ENCODE data around the gene FOXE3.
A peak's percentile ranks its signal among the peaks of the same experiment; 100 is the strongest.

Gene FOXE3

DNA sequence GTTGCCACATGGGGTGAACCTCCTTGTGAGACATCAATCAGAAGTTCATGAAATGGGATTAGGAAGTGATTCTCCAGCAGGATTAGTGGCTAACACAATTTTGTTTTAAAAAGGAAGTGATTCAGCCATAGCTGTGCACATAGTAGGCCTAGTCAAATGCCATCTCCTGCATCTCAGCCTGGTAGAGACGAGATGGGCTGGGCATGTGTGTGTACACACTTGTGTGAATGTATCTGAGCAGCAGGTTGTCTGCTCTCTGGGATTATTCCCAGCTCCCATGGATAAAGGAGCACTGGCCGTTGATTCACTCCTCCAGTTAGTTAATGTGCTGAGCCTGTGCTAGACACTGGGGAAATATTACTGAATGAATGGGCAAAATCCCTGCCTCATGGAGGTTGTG is 2.0 kb downstream of the FOXE3 start:
- no peaks in the 10 kb centered on the region for H3K4me1 ChIP-seq (ENCODE audit: control insufficient read depth, insufficient read depth, low read length)
- H3K27me3 ChIP-seq (ENCODE audit: control insufficient read depth, insufficient read depth, low read length): peaks cover 90% of the 10 kb centered on the region
- H3K36me3 ChIP-seq (ENCODE audit: control insufficient read depth, insufficient read depth, low read length): no peaks in the 10 kb centered on the region
- no peak overlapping the region for H3K4me3 ChIP-seq (ENCODE audit: low read depth, low read length)
- H3K27ac ChIP-seq (ENCODE audit: low read depth, low read length): no peak overlapping the region
- no peak overlapping the region for H3K9ac ChIP-seq (ENCODE audit: low read depth, low read length)
- H3K9me3 ChIP-seq (ENCODE audit: control insufficient read depth, insufficient read depth, low read length): no peaks in the 10 kb centered on the region

DNA sequence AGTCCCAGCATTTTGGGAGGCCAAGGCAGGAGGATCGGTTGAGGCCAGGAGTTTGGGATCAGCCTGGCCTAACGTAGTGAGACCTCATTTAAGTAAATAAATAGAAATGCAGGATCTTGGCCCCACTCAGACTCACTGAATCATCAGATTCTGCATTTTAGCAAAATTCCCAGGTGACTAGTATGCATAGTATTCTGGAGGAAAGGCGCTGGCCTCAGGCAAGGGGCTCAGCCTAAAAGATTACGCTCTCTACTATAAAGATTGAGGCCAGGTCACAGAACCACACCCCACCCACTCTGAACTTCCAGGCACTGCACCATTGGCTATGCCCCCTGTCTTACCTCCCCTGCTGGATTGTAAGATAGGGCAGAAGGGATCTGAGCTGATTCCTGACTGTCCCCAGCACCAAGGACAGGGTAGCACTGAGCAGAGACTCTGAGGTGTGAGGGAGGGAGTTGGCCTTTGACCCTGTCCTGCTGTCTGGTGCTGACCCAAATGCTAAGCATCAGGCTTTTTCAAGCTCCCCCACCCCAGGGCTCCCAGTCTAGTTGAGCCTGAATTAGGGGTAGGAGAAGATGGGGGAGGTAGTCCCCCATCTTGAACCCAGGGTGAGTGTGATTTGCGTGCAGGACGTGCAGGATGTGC is 2.7 kb downstream of the FOXE3 start:
- no peak overlapping the region for H3K4me3 ChIP-seq (ENCODE audit: low read depth, low read length)
- H3K4me1 ChIP-seq (ENCODE audit: control insufficient read depth, insufficient read depth, low read length): no peaks in the 10 kb centered on the region
- no peaks in the 10 kb centered on the region for H3K9me3 ChIP-seq (ENCODE audit: control insufficient read depth, insufficient read depth, low read length)
- H3K27ac ChIP-seq (ENCODE audit: low read depth, low read length): no peak overlapping the region
- H3K9ac ChIP-seq (ENCODE audit: low read depth, low read length): no peak overlapping the region
- H3K36me3 ChIP-seq (ENCODE audit: control insufficient read depth, insufficient read depth, low read length): no peaks in the 10 kb centered on the region
- H3K27me3 ChIP-seq (ENCODE audit: control insufficient read depth, insufficient read depth, low read length): peaks cover 94% of the 10 kb centered on the region

DNA sequence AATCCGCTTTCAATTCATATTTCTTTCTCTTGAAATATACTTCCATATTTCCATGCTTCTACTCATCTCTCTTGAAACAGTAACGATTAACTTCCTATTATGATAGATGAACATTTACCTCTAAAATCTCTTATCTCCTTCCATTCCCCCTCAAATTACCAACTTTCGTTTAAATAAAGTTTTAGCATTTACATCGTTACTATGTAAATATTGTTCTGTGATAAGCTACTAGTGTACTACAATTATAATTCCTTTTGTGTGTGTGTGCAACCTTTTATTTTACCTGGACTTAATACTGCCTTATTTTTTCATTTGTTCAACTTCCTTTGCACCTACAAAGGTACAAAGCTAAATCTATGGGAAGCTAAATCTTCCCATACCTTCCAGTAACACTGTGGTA is 4.5 kb downstream of the FOXE3 start:
- Histone ChIP-seq H3K4me3 (ENCODE audit: low read depth, low read length) (no peak overlapping the region), H3K36me3 (ENCODE audit: control insufficient read depth, insufficient read depth, low read length) (no peaks in the 10 kb centered on the region), H3K27ac (ENCODE audit: low read depth, low read length) (no peak overlapping the region), H3K9me3 (ENCODE audit: control insufficient read depth, insufficient read depth, low read length) (no peaks in the 10 kb centered on the region), H3K9ac (ENCODE audit: low read depth, low read length) (no peak overlapping the region), H3K4me1 (ENCODE audit: control insufficient read depth, insufficient read depth, low read length) (peaks cover 4% of the 10 kb centered on the region; the same call in 1 of the 2 replicates), H3K27me3 (ENCODE audit: control insufficient read depth, insufficient read depth, low read length) (peaks cover 91% of the 10 kb centered on the region)

DNA sequence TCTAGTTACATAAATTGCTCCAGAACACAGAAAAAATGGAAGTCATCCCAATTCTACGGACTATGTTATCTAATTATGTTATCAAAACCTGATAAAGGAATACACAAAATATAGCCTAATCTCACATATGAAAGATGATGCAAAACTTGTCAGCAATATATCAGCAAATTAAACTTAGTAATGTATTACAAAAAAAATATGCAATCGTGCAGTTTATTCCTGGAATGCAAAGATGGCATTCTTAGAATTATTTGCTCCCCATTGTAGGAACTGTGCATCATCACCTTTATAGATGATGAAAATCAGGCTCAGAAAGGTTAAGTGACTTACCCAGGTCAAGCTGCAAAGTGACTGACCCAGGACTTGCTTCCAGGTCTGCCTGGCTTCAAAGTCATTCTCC is 7.8 kb downstream of the FOXE3 start:
- Histone ChIP-seq H3K27me3 (ENCODE audit: control insufficient read depth, insufficient read depth, low read length) (peaks cover 91% of the 10 kb centered on the region), H3K4me3 (ENCODE audit: low read depth, low read length) (no peak overlapping the region), H3K4me1 (ENCODE audit: control insufficient read depth, insufficient read depth, low read length) (peaks cover 4% of the 10 kb centered on the region; the same call in 1 of the 2 replicates), H3K27ac (ENCODE audit: low read depth, low read length) (no peak overlapping the region), H3K36me3 (ENCODE audit: control insufficient read depth, insufficient read depth, low read length) (no peaks in the 10 kb centered on the region), H3K9me3 (ENCODE audit: control insufficient read depth, insufficient read depth, low read length) (no peaks in the 10 kb centered on the region), H3K9ac (ENCODE audit: low read depth, low read length) (no peak overlapping the region)

DNA sequence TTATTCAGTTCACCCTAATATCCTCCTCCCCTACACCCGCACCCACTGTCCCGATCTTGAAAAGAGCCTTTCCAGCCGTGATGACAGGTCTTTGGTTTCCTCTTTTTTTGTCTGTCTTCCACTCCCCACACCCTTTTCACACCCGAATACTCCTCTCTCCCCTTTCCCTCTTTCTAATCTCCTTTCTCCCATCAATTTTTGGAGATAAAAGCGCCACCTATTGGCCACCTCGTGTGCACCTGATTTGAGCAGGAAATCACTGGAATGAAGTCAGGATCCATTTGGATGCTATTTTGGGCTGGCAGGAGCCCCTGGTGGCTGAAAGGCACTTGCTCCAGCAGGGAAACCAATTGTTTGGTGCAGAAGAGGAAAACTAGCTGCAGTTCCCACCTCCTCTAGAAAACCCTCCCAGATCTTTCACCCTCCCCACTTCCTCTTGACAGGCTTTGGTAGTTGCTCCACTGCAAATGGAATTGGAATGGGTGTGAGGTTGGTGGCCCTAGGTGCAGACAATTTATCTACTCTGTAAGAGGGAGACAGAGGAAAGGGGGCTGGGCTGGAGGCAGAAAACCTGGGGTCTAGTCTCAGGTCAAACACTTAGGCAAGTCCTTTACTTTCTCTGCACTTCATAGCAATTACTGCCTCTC is 8.4 kb downstream of the FOXE3 start:
- Histone ChIP-seq H3K9me3 (ENCODE audit: control insufficient read depth, insufficient read depth, low read length) (no peaks in the 10 kb centered on the region), H3K27me3 (ENCODE audit: control insufficient read depth, insufficient read depth, low read length) (peaks cover 91% of the 10 kb centered on the region), H3K4me1 (ENCODE audit: control insufficient read depth, insufficient read depth, low read length) (peaks cover 4% of the 10 kb centered on the region; the same call in 1 of the 2 replicates), H3K9ac (ENCODE audit: low read depth, low read length) (no peak overlapping the region), H3K27ac (ENCODE audit: low read depth, low read length) (no peak overlapping the region), H3K36me3 (ENCODE audit: control insufficient read depth, insufficient read depth, low read length) (no peaks in the 10 kb centered on the region), H3K4me3 (ENCODE audit: low read depth, low read length) (no peak overlapping the region)

DNA sequence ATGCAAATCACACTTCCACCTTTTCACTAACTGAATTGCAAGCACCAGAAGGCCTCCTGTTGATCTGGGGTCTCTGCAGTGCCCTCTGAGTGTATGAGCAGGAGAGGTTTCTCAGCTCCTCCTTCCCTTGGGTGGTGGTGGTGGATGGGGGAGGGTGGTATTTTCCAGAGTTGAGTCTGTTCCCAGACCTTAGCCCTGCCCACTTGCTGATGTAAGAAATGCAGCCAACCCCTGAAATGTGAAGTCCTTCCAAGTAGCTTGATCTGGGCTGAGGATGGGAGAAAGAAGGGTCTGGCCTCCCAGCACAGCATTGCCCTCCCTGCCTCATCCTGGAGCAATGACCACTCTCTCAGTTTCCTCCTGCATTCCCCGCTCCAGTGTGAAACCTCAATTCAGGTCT is 15.4 kb downstream of the FOXE3 start:
- Histone ChIP-seq H3K4me3 (ENCODE audit: low read depth, low read length) (no peak overlapping the region), H3K27ac (ENCODE audit: low read depth, low read length) (no peak overlapping the region), H3K9ac (ENCODE audit: low read depth, low read length) (no peak overlapping the region), H3K27me3 (ENCODE audit: control insufficient read depth, insufficient read depth, low read length) (peaks cover 100% of the 10 kb centered on the region), H3K4me1 (ENCODE audit: control insufficient read depth, insufficient read depth, low read length) (peaks cover 20% of the 10 kb centered on the region; the same call in 1 of the 2 replicates), H3K9me3 (ENCODE audit: control insufficient read depth, insufficient read depth, low read length) (no peaks in the 10 kb centered on the region), H3K36me3 (ENCODE audit: control insufficient read depth, insufficient read depth, low read length) (no peaks in the 10 kb centered on the region)

DNA sequence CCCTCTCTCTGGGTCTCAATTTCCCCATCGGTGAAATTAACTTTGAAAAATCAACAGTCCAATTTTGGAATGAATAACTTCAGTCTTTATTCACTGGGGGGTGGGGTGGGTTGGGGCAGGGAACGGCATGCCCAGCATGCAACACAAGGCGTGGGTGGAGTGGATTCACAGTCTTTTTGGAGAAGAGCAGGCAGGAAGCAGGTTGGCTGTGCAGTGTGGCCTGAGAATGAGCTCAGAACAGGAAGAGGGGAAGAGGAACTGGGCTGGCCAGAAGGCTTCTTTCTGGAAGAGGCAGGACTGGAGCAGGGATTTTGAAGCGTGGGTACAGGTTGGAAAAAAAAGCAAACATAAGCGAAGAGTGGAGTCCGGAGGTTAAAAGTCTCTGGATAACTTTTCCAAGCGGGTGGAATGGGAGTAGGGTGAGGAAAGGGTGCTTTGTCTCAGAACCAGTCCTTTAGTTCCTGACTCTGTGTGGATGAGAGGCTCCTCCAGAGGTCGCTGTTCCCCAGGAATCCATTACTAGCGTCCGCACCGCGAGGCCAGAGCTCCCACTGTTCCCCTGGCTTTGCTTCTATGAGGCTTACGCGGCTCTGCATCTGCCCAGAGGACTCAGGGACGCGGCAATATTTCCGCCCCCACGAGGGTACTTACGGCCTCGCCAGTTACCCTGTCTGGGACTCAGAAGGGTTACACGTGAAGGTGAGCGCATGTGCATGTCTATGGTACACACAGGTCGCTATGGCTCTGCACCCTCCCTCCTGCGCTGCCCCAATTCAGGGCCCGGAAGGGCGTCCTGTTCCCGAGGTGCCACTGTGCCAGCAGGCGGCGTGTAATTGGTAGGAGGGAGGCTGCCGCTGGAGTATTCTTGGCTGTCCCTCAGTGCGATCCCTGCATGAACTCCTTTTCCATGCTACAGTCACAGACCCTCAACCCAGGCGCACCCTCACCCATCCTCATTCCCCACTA is 16.3 kb downstream of the FOXE3 start:
- no peak overlapping the region for H3K27ac ChIP-seq (ENCODE audit: low read depth, low read length)
- peaks cover 25% of the 10 kb centered on the region; the same call in 1 of the 2 replicates for H3K4me1 ChIP-seq (ENCODE audit: control insufficient read depth, insufficient read depth, low read length)
- H3K27me3 ChIP-seq (ENCODE audit: control insufficient read depth, insufficient read depth, low read length): peaks cover 100% of the 10 kb centered on the region
- H3K9ac ChIP-seq (ENCODE audit: low read depth, low read length): no peak overlapping the region
- H3K9me3 ChIP-seq (ENCODE audit: control insufficient read depth, insufficient read depth, low read length): no peaks in the 10 kb centered on the region
- no peaks in the 10 kb centered on the region for H3K36me3 ChIP-seq (ENCODE audit: control insufficient read depth, insufficient read depth, low read length)
- peak overlapping the region; percentile 58 for H3K4me3 ChIP-seq (ENCODE audit: low read depth, low read length)

DNA sequence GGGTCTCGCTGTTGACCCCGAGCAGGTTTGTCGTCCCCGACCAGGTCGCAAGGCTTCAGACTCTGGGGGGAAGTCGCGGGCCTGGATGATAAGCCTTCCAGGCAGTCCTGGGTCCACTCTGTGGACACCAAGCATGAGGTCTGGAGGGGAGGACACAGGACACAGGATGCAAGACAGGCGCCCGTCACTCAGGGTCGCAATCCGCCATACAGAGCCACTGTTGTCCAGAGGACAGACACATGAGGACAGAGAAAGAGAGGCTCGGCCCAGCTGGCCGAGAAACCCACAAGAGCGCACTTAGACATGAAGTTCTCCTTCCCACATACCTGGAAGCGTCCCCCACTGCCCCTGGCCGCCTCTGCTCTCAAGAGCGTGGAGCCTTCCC is 16.9 kb downstream of the FOXE3 start:
- no peak overlapping the region; the same call in 1 of the 2 replicates for H3K4me3 ChIP-seq (ENCODE audit: low read depth, low read length)
- H3K4me1 ChIP-seq (ENCODE audit: control insufficient read depth, insufficient read depth, low read length): peaks cover 25% of the 10 kb centered on the region; the same call in 1 of the 2 replicates
- no peak overlapping the region for H3K27ac ChIP-seq (ENCODE audit: low read depth, low read length)
- H3K9me3 ChIP-seq (ENCODE audit: control insufficient read depth, insufficient read depth, low read length): no peaks in the 10 kb centered on the region
- peaks cover 99% of the 10 kb centered on the region for H3K27me3 ChIP-seq (ENCODE audit: control insufficient read depth, insufficient read depth, low read length)
- H3K9ac ChIP-seq (ENCODE audit: low read depth, low read length): no peak overlapping the region
- no peaks in the 10 kb centered on the region for H3K36me3 ChIP-seq (ENCODE audit: control insufficient read depth, insufficient read depth, low read length)

DNA sequence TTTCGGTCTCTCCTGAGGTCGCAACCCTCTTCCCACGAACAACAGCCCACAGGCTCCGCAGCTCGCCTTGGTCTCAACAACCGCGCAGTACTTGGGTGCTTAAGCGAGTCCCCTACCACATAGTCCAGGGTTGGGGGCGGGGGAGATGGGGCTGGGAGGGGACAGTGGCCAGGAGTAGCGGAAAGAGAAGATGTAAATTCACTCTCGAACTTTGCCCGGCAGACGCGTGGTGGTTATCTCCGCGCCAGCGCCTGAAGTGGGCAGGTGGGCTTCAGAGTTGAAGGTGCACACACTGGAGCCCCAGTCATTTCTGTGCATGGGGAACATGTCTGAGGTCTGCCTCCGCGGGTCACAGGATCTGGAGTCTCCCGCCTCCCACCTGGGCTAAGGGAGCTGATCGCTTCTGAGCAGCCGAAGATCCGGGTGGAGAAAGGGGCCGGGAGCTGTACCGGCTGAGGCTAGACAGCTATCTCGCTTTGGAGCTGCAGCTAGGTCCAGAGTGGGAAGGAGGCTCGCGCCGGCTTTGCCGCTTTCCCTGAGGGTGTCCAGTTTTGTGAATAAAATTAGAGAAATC is 17.5 kb downstream of the FOXE3 start:
- Histone ChIP-seq H3K4me1 (ENCODE audit: control insufficient read depth, insufficient read depth, low read length) (peaks cover 25% of the 10 kb centered on the region; the same call in 1 of the 2 replicates), H3K27me3 (ENCODE audit: control insufficient read depth, insufficient read depth, low read length) (peaks cover 99% of the 10 kb centered on the region), H3K36me3 (ENCODE audit: control insufficient read depth, insufficient read depth, low read length) (no peaks in the 10 kb centered on the region), H3K4me3 (ENCODE audit: low read depth, low read length) (0 out of 2 replicates have a peak overlapping the region, but pooled peaks have one; percentile 17), H3K9me3 (ENCODE audit: control insufficient read depth, insufficient read depth, low read length) (no peaks in the 10 kb centered on the region), H3K27ac (ENCODE audit: low read depth, low read length) (no peak overlapping the region), H3K9ac (ENCODE audit: low read depth, low read length) (no peak overlapping the region)

DNA sequence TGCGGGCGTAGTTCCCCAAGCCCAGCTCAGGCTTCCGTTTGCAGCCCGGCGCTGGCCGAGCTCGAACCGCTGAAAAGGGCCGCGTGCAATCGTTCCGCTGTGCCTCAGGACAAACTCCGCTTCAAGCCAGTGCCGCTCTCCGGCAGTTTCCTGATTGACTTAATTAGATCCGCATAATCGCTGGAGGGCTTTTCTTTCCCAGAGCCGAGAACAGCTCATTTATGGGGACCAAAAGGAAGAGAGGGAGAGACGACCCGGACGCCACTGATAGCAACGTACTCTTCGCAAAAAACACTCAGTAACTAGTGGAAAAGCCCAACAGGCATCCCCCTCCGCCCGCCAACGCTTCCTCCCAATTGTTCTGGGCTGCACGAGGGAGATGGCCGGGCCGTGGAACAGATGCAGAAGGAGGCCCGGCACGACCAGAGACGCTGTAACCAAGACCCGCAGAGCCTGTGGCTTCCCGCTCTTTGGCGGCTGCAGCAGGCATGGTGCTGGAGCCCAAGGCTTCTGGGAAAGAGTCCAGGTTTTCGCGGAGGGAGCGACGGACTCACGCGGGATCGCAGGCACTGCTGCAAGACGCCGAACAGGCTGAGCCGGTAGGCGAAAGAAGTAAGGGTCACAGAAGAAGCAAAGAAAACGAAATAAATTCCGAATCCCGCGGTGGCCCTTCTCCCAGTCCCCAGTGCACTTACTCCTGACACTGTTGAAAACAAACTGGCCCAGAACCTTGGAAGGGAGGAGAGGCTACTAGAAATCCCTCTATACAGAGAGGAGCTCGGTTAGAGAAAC is 18.2 kb downstream of the FOXE3 start:
- Histone ChIP-seq H3K27me3 (ENCODE audit: control insufficient read depth, insufficient read depth, low read length) (peaks cover 99% of the 10 kb centered on the region), H3K4me1 (ENCODE audit: control insufficient read depth, insufficient read depth, low read length) (peaks cover 25% of the 10 kb centered on the region; the same call in 1 of the 2 replicates), H3K36me3 (ENCODE audit: control insufficient read depth, insufficient read depth, low read length) (no peaks in the 10 kb centered on the region), H3K9me3 (ENCODE audit: control insufficient read depth, insufficient read depth, low read length) (no peaks in the 10 kb centered on the region), H3K4me3 (ENCODE audit: low read depth, low read length) (peak overlapping the region; percentile 36; the same call in 1 of the 2 replicates), H3K9ac (ENCODE audit: low read depth, low read length) (no peak overlapping the region), H3K27ac (ENCODE audit: low read depth, low read length) (no peak overlapping the region)
